Smooth muscle cell (in vitro differentiated cells): ENCODE data around the gene KRT14. TPM values are rescaled to one million over a fixed set of nuclear protein-coding genes. Genes with fewer than 3 reads are reported as not detected.

Experiments
- DNase-seq: peaks from one replicate; lab custom pipeline; 2025; ENCODE audit not compliant: unreplicated experiment; lab: John Stamatoyannopoulos, UW
- H2AFZ ChIP-seq: fragments of 200-600 bp; sonication (generic); 2 replicates; pipeline ENCODE4 v1.6.0; 2016; ENCODE audit warnings: antibody characterized with exemption, low read depth, mild to moderate bottlenecking
- H3F3A ChIP-seq: fragments of 200-600 bp; sonication (generic); 2 replicates; pipeline ENCODE4 v1.6.0; 2017; ENCODE audit warnings: antibody characterized with exemption, low read depth
- H3K27ac ChIP-seq: fragments of 200-600 bp; sonication (generic); 2 replicates; pipeline ENCODE4 v1.5.1; 2016; ENCODE audit warnings: low read depth, mild to moderate bottlenecking
- H3K27me3 ChIP-seq: fragments of 200-600 bp; sonication (generic); 2 replicates; pipeline ENCODE4 v1.6.1; 2016; ENCODE audit warnings: low read depth, mild to moderate bottlenecking
- H3K36me3 ChIP-seq: fragments of 200-600 bp; sonication (generic); 2 replicates; pipeline ENCODE4 v1.5.1; 2016; ENCODE audit warnings: low read depth
- H3K4me1 ChIP-seq: fragments of 200-600 bp; sonication (generic); 2 replicates; pipeline ENCODE4 v1.5.1; 2016; ENCODE audit warnings: low read depth
- H3K4me2 ChIP-seq: fragments of 200-600 bp; sonication (generic); 2 replicates; pipeline ENCODE4 v1.6.0; 2016; ENCODE audit warnings: mild to moderate bottlenecking
- H3K4me3 ChIP-seq: fragments of 200-600 bp; sonication (generic); 2 replicates; pipeline ENCODE4 v1.5.1; 2016; ENCODE audit warnings: mild to moderate bottlenecking
- H3K79me2 ChIP-seq: fragments of 200-600 bp; sonication (generic); 2 replicates; pipeline ENCODE4 v1.6.0; 2016; ENCODE audit warnings: low read depth, mild to moderate bottlenecking
- H3K9ac ChIP-seq: fragments of 200-600 bp; sonication (generic); 2 replicates; pipeline ENCODE4 v1.6.0; 2016; ENCODE audit warnings: low read depth
- H3K9me3 ChIP-seq: fragments of 200-600 bp; sonication (generic); replicated peaks from 2 replicates; pipeline ENCODE4 v1.5.1; 2016; ENCODE audit warnings: low read depth
- H4K20me1 ChIP-seq: fragments of 200-600 bp; sonication (generic); 2 replicates; pipeline ENCODE4 v1.6.0; 2016; ENCODE audit warnings: low read depth
- WGBS: methylation state at CpG from one replicate; pipeline ENCODE4 v1.1.7; 2016; ENCODE audit warnings: low lambda C conversion rate; 5-methylcytosine and 5-hydroxymethylcytosine counted together
- polyA plus RNA-seq: library from polyadenylated mRNA; unstranded; fragments of >200 nt; fragmentation: Nextera tagmentation; extraction: Ambion mirVana; gene quantifications from 2 replicates; pipeline ENCODE4 v1.2.1, GENCODE V29; 2016
- total RNA-seq: library from RNA; depleted of rRNA; stranded (reverse); fragments of >200 nt; gene quantifications from 2 replicates; pipeline ENCODE4 v1.2.3, GENCODE V29; 2014
- TF ChIP-seq, protein P1 (sequence below): fragments of 200-600 bp; sonication (generic); IDR thresholded peaks from 2 replicates; pipeline ENCODE4 v1.5.1; 2017; ENCODE audit warnings: borderline replicate concordance, mild to moderate bottlenecking, antibody characterized with exemption; ENCODE audit not compliant: insufficient read depth, poor library complexity, severe bottlenecking

KRT14 gene
- total RNA-seq (235 and 348 TPM in 2 replicates), polyA plus RNA-seq (193 and 492 TPM in 2 replicates)

DNA sequence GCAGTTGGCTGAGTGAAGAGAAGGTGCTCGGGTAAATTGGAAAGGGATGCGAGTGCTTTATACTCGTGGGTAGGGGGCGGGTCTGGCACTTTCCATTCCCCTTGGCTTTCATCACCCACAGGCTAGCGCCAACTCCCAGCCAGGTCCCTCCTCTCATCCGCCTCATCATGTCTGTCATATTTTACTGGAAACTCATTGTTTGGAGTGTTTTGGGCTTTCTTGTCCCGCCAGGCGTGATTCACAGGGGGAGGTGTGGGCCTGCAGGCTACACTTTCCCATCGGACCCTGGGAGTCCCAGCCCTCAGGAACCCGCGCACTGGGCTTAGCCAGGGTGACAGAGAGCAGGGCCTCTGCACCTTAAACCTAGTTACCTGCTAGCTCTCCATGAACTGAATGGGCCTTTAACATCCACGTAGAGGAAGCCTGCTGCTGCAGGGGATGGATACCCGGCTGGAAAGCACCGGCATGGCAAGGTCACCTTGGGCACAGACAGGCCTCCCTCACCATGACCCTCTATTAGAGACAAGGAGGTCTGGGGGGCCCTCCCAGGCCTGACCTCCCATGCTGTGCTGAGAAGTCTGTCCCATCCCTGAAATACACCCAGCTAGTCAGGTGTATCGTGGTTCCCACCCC is at the start of gene KRT14:
KRT14 (minus strand) TSS at position 33 of the 633 bp plus-strand sequence. CDS start 61 bp downstream, outside the sequence.
- H3K79me2 ChIP-seq, result no peaks in the 10 kb centered on the region
- H4K20me1 ChIP-seq, result no peaks in the 10 kb centered on the region
- TF ChIP-seq, protein P1, sequence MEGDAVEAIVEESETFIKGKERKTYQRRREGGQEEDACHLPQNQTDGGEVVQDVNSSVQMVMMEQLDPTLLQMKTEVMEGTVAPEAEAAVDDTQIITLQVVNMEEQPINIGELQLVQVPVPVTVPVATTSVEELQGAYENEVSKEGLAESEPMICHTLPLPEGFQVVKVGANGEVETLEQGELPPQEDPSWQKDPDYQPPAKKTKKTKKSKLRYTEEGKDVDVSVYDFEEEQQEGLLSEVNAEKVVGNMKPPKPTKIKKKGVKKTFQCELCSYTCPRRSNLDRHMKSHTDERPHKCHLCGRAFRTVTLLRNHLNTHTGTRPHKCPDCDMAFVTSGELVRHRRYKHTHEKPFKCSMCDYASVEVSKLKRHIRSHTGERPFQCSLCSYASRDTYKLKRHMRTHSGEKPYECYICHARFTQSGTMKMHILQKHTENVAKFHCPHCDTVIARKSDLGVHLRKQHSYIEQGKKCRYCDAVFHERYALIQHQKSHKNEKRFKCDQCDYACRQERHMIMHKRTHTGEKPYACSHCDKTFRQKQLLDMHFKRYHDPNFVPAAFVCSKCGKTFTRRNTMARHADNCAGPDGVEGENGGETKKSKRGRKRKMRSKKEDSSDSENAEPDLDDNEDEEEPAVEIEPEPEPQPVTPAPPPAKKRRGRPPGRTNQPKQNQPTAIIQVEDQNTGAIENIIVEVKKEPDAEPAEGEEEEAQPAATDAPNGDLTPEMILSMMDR, result no peak
- no peak within 1 kb of the TSS for H3K27ac ChIP-seq
- no peak within 1 kb of the TSS for H3K9ac ChIP-seq
- DNase-seq, result no peak
- no peaks in the 10 kb centered on the region for H3K4me1 ChIP-seq
- no peak within 1 kb of the TSS for H3K4me3 ChIP-seq
- no peaks in the 10 kb centered on the region for H3F3A ChIP-seq
- H3K36me3 ChIP-seq, result no peaks in the 10 kb centered on the region
- no peak within 1 kb of the TSS for H2AFZ ChIP-seq
- H3K9me3 ChIP-seq, result no peaks in the 10 kb centered on the region
- H3K27me3 ChIP-seq, result no peaks in the 10 kb centered on the region
- WGBS, result 78% methylated on average over 15 of the region's 15 CpGs
- no peak within 1 kb of the TSS for H3K4me2 ChIP-seq

DNA sequence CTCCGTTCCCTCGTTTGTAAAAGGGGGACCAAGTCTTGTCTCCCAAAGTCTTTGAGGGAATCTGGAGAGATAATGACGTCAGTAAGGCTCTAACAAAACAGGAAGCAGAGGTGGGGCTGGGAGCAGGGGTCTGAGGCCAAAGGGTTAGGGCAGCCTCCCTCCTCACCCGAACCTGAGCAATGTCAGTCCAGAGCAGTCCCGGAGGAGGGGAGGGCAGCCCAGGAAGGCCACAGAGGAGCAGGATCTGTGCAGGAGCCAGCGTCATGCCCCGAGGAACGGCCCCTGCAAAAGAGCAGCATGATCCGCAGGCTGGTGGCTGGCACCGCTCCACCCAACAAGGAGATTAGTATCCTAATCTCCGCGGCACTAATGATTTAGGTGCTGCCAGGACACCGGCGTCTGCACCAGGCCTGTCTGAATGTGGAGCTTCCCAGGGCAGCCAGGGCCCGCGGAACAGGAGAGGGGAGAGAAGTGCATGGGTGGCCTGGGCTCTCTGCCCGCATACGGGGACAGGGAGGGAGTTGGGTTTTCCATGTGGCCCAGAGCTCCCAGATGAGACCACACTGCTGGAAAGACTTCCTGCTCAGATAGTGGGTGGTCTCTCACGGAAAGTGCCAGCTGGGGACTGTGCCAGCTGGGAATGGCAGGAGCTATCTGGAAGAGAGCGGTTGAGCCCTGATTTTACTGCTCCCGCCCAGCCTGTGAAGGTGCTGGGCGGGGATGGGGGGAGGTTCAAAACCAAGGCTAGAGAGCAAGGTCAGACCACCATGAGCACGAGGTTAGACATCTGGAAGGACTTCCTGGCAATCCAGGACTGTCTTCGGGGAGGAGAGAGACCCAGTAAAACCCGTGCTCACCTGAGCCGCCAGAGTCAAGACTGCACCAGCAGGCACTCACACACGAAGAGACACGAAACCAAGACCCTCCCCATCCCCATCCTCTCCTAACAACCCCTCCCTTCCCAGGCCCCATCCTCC is 48.7 kb upstream of the KRT14 start:
- no peak overlapping the region for H3K4me2 ChIP-seq
- DNase-seq, result no peak
- WGBS, result 71% methylated on average over 28 of the region's 28 CpGs

DNA sequence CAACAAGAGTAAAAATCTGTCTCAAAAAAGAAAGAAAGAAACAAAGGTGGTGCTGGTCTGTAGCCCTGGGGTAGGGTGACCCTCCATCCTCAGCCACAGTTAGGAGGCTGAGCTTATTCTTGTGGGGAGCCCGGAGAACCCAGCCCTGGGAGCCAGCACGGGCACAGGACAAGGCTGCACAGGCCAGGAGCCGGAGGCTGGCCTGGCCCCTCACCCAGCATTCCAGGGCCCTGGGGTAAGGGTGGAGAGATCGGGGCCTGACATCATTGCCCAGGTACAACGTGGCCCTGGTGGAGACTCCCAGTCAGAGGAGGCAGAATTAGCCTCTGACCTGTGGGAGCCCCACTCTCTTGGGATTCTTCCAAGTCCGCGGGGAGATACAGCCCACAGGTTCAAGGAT is 47.9 kb upstream of the KRT14 start:
- Histone ChIP-seq H2AFZ (peak overlapping the region; percentile 49), H3F3A (no peaks in the 10 kb centered on the region), H3K4me2 (no peak overlapping the region), H3K27ac (no peak overlapping the region), H3K36me3 (no peaks in the 10 kb centered on the region), H4K20me1 (no peaks in the 10 kb centered on the region), H3K4me1 (no peaks in the 10 kb centered on the region), H3K9me3 (no peaks in the 10 kb centered on the region), H3K79me2 (no peaks in the 10 kb centered on the region), H3K27me3 (no peaks in the 10 kb centered on the region), H3K9ac (no peak overlapping the region), H3K4me3 (no peak overlapping the region)
- DNase-seq, result no peak
- TF ChIP-seq, protein P1, result no peak
- 79% methylated on average over 7 of the region's 7 CpGs for WGBS

More for the DNA sequence above, 48.7 kb upstream of the KRT14 start:
- H3K36me3 ChIP-seq, result no peaks in the 10 kb centered on the region
- H3K4me3 ChIP-seq, result no peak overlapping the region
- no peak overlapping the region for H3K9ac ChIP-seq
- H3K27me3 ChIP-seq, result no peaks in the 10 kb centered on the region
- no peaks in the 10 kb centered on the region for H3K79me2 ChIP-seq
- no peaks in the 10 kb centered on the region for H3K9me3 ChIP-seq
- H3F3A ChIP-seq, result no peaks in the 10 kb centered on the region
- H2AFZ ChIP-seq, result peak overlapping the region; percentile 49
- H3K4me1 ChIP-seq, result no peaks in the 10 kb centered on the region
- TF ChIP-seq, protein P1, result no peak
- no peaks in the 10 kb centered on the region for H4K20me1 ChIP-seq
- no peak overlapping the region for H3K27ac ChIP-seq
